ENCODE results near the gene AGK.
A peak's percentile ranks its signal among the peaks of the same experiment; 100 is the strongest.

The AGK gene
- 23.7 to 32.5 reads per million in 2 donors for total RNA-seq

DNA sequence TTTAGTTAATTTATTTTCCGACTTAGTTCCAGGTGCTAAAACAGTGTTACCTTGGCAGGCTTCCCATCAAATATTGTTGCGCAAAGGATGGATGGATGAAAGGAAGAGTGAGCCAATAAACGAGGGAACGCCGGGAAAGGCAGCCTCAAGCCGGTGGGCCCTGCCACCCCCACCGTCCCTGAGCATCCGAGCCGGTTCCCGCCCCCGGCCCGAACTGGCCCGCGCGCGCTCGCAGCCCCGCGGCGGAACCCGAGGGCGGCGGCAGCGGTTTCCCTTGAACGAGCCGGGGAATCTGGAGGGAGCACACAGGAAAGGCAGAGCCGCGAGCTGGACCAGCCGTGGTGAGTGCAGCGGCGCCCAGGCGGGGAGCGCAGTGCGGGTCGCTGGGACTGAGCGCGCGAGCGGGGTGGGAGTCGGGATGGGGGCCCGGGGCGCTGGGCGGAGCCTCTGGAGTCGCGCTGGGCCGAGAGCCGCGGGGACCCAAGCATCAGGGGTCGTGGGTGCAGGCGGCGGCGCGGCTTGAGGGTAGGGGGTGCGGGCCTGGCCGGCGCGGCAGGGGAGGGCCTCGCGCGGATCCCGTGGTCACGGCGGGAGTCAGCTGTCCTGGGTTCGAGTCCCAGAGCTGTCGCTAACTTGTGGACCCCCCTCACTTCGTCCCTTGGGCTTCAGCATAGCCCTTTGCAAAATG lies at the start of gene AGK:
Gene AGK (plus strand): TSS at position 317 of the 688 bp plus-strand sequence. CDS start 4,057 bp downstream, outside the sequence.
- peak; percentile 62 for DNase-seq

DNA sequence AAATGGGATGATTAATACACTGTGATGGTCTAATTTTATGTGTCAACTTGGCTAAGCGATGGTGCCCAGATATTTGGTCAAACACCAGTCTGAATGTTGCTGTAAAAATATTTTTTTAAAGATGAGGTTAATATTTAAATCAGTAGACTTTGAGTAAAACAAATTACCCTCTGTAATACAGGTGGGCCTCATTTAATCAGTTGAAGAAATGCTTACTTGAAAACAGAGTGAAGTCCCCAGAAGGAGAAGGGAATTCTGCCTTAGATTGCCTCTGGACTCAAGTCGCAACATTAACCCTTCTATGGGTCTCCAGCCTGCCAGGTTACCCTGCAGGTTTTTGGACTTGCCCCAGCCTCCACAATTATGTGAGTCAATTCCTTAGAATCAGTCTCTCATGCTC lies 49.8 kb upstream of the AGK start:
- DNase-seq: no peak

DNA sequence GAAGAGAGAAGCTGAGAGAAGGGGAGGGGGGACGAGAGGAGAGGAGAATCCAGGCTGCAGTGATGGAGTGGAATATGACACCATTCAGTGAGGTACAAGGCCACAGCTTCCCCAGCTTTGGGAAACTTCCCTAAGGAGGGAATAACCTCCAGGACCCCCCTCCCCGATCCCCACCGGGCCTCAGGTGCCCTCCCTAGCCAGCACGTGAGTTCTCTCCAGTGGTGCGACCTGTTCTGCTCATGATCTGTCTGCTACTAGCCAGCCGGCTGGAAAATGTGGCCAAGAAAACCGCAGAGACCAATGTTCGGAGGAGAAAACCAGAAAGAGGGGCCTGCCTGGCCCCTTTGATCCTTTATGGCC lies 39.9 kb upstream of the AGK start:
- no peak for DNase-seq

GRCh38 chr7:141511676-141512396 lies 39.4 kb upstream of the AGK start:
- no peak for DNase-seq

DNA sequence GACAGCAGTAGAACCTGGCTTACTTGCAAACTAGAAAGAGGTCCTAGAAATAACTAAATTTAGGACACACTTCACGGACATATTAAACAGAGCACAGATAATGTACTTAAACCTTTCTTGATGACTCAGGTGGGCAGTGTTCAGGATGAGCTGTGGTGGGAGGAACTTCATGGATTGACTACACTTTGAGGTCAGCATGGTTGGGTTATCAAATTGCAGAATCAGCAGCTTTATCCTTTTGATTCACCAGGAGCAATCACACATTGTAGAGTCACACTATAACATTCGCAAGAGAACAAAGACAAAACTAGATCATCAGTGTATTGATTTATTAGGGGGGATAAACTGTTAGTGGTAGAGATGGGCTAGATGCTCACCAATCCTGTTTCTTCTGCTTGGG lies 38.6 kb upstream of the AGK start:
- no peak for DNase-seq

DNA sequence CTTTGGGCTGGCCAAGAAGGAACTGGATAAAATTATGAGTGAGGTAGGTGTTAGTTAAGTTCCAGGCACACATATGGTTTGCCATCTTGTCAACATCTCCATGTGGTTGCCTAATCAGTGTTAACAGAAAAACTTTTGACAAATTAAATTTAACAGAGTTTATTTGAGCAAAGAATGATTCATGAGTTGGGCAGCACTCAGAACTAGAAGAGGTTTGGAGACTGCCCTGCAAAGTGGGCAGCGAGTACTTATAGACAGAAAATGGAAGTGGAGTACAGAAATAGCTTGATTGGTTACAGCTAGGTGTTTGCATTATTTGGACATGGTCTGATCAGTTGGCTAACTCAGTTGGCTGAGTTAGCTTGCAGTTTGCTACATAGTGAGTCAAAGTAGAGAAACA lies 37.5 kb upstream of the AGK start:
- DNase-seq: no peak

DNA sequence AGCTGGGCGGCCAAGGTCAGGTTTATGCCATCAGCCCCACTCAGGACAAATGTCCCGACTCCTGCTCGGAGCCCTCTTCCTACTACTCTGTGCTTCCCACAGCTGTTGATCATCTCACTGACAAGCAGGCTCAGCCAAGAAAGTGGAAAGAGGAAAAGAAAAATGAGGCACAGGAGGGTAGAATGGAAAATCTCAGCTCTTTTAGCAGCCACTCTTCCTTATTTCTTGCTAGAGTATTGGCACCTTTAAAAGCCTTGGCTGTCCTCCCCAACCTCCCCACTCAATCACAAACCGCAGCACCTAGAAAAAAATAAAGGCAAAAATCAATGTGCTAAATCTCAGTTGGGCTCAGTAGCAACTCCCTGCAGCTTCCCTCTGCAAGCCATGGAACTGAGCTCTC lies 35.3 kb upstream of the AGK start:
- DNase-seq: no peak

- no peak for DNase-seq
Measured at GRCh38 chr7:141519623-141520022, 31.6 kb upstream of the AGK start.

GRCh38 chr7:141522657-141523342 lies 28.4 kb upstream of the AGK start:
- DNase-seq: no peak

DNA sequence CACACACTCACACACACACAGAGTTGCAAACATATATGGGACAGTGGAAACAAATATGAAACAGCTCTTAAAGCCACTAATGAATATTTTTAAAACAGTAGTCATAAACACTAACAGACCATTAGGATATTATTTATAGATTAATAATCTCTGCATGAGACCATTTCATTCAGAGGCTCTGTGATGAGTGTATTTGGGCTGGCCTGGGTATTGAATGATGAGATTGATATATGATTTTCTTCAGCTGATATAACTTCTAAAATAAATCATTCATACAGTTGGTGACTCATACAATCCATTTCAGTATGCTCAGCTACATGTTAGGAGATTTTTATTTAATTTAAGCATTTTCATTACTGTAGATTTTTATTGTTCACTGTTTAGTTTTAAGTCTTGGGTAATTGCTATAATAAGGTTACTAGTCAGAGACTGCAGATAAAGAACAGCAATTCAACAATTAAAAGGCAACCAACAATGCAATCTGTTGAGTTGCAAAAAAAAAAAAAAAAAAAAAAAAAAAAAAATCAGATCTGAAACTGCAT lies 25.2 kb upstream of the AGK start:
- no peak for DNase-seq

- DNase-seq: no peak
Measured at GRCh38 chr7:141527076-141527475, 24.1 kb upstream of the AGK start.

GRCh38 chr7:141528399-141528798 lies 22.8 kb upstream of the AGK start:
- DNase-seq: no peak

- DNase-seq: peak; percentile 57
Measured at GRCh38 chr7:141533149-141533949, 17.9 kb upstream of the AGK start.

DNA sequence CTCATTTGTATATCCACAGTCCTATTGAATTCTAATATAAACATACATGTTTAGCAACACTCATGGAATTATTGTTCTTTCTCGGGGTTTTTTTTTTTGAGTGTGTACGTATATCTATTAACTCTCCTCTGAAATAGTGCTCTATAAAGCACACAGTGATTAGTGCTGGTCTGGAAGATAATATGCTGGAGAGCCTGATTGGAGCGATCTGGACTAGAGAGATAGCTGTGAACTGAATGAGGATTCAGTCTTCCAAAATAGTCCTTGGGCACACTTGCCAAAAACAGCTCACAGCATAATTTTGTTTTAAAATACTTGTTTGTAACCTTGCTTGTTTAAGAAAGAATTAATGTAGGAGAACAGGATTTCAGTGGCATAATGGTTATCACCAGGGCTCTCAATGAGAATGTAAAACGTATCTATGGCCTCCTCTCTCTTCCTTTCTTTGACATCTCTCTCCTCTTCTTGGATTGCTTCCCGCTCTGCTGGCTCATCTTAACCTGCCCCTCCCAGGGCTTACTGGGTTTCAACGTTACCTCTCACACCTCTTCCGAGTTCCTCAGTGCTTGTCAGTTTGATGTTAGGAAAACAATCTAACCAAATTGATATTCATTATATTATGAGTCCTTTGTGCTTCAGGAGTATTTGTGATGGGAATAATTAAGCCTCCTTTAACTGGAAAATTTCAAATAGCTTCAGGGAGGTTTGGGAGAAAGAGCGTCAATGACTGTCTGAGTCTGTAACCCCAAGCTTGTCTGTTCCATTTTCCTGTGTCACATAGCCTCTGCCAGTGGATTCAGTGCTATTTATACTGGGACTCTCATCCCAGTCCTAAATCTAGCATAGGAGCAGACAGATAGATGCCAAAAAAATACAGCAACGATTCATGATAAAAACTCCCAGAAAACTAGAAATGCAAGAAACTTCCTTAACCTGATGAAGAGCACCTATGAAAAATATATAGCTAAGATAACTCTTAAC lies 16.2 kb upstream of the AGK start:
- DNase-seq: no peak

GRCh38 chr7:141537906-141538305 lies 13.3 kb upstream of the AGK start:
- no peak for DNase-seq

- no peak for DNase-seq
Measured at GRCh38 chr7:141541375-141541774, 9.8 kb upstream of the AGK start.

GRCh38 chr7:141544831-141545230 lies 6.4 kb upstream of the AGK start:
- no peak for DNase-seq

- DNase-seq: no peak
Measured at GRCh38 chr7:141549582-141549981, 1.6 kb upstream of the AGK start.

GRCh38 chr7:141550386-141551093 lies 670 bp upstream of the AGK start:
- DNase-seq: no peak

DNA sequence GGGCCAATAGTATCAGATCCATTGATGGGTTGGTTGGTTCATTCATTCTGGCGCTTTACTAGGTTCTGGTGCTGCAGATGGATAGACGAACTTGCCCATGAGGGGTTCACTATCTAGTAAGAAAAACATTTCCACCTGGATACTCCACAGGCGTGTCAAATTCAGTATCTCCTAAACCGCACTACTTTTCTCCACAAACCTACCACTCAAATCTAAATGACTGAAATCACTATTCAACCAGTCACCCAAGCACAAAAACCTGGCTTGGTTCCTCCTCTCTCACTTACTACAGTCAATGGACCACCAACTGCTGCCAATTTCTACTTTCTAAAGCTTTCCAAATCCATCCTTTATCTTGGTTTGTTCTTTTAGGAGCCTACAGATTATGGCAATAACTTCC lies 572 bp downstream of the AGK start:
- DNase-seq: no peak

DNA sequence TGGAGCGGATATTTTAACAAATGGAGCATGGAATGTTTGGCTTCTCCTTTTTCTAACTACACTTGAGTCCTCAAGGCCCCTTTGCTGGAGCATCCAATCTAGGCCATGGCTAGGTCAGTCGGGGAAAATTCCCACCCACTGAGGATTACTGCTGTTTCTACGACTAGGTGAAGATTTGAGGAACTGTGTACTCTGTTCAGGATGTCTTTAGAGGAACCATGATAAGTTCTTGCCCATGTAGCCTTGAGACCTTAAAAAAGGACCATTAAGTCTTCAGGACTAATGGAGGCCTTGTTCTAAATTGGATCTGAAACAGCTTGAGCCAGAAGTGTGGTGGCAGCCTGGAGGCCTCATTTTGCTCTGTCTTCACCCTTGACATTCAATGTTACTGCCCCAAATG lies 6.2 kb downstream of the AGK start:
- DNase-seq: no peak
